GM18526 (cell line): ENCODE results near the gene IVD.

ENCODE experiments used
- POLR2A ChIP-seq: IDR thresholded peaks from 3 replicates; pipeline ENCODE4 v1.6.1; 2011; ENCODE audit not compliant: insufficient read length; ENCODE audit errors: extremely low read depth

IVD gene

DNA sequence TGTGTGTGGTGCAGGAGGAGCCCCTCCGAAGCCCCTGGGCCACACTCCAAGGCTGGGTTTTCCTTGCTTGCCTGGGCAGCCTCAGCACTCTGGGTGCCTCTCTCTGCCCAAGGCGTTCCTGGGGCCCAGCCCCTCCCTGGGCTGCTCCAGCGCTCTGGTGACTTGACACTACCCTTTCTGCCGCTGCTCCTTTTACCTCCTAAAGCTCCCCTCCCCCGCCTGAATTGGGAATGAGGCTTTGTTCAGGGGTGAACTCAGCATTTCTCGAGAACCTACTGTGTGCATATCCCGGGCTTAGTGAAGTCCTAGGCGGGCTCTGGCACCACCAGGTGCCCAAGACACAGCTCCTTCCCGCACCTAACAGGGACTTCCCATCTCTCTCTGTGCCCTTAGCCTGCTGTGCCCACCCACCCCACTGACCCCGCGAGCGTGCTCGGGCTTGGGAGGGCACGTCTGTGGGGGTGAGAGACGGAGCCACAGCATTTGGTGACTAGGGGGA is 33.9 kb downstream of the IVD start:
- no peak for TF ChIP-seq POLR2A

DNA sequence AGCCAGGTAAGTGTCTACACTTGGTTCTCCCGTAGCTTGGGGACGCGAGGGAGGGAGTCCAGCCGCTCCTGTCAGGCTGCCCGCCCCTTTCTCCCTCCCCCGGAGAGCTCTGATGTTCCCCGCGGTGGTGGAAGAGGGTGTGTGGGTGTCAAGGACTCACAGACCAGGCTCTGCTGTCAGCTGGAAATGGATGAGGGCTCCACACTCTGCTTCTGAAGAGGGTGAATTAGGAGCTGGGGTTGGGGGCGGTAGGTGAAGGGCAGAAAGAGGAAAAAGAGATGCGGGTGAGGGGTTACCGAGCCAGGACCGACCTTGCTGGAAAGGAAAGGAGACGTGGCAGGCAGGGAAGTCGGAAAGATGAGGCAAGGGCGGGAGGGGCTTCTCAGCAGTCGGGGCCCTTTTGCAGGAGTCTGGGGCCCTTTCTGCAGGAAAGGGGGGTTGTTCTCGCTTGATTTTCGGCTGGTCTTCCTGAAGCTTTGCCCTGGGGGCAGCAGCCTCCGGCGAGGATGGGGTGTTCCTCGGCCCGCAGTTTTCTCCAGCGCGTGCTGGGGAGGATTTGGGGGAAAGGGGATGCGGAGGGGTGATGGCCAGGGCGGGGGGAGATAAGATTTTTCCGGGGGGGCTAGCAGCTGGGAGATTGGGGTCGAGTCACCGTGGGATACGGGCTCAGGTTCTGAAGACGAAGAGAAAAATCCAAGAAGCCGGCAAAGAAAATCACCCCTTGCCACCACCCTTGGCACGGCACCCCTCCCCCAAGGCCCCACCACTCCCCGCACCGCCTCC is 34.6 kb downstream of the IVD start:
- TF ChIP-seq POLR2A: no peak

DNA sequence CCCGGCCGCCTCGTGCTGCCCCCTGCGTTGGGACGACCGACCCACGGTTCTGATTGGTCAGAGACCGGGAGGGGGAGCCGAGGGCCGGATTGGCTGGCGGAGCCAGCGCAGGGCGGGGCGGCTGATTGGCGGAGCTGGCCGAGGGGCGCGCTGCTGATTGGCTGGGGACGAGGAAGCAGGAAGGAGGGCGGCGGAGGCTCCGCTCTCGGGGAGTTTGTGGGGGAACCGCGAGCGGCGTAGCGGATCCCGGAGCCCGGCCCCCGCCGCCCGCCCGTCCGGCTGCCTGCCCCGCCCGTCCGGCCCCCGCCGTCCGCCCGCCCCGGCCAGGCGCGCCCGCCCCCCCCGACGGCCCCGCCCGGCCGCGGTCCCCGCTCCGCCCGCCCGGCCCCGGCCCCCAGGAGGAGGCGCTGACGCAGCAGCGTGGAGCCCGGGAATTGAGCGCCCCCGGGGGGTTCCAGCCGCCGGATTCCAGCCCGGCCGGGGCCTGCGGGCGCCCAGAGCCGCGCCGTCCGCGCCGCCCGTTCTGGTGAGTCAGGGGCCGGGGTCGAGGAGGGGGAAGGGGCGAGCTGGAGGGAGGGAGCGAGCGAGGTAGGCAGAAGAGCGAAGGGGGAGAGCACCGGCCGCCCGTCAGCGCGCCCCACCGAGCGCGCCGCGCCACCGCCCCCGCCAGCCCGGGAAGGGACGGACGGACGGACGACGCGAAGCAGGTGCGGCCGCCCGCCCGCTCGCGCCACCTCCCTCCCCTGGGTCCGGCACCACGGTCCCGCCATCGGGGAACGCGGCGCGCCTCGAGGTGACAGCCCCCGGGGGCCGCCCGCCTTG is 35.4 kb downstream of the IVD start, which contains the start of gene BAHD1:
Gene BAHD1, plus strand, starts transcription at position 211 of the 822 bp plus-strand sequence. CDS start 17,512 bp downstream, outside the sequence.
- TF ChIP-seq POLR2A: peak; percentile 56

DNA sequence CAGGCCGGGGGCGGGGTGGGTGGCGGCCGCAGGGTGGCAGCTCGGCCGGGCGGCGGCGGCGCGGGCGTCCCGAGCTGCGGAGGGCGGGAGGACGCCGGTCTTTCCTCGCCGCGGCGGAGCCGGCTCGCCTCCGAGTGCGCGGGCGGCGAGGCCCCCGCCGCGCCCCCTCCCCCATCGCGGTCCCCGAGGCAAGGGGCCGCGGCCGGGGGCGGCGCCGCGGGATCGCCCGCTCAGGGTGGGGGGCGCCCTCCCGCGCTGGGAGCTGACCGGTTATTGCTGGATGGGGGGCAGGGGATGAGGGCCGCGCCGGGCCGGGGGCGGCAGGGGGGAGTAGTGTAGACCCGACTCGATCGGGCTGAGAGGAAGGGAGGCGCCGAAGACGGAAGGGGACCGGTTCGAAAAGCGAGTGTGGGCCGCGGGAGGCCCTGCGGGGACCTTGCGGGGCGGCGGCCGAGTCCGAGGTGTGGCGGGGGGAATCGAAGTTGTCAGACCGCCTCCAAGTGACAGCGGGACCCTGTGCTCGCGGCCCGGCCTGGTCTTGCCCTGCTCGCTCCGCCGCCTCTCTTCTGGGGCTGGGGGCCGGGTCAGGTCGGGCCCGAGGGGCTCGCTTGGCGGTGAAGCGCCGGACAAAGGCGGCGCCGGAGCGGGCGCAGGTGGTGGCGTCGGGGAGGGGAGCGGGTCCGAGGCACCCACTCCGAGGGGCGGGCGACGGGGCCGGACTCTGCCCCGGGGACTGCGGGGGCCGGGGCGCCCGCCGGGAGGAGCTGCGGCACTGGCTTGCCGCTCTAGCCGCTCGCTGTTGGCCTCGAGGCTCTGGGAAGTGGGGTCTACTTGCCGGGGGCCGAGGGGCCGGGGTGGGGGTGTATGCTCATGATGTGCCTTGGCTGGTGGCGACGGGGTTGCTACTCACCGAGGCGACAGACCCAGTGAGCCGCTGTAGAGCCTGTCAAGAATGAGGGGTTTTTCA is 36.3 kb downstream of the IVD start:
- TF ChIP-seq POLR2A: no peak

DNA sequence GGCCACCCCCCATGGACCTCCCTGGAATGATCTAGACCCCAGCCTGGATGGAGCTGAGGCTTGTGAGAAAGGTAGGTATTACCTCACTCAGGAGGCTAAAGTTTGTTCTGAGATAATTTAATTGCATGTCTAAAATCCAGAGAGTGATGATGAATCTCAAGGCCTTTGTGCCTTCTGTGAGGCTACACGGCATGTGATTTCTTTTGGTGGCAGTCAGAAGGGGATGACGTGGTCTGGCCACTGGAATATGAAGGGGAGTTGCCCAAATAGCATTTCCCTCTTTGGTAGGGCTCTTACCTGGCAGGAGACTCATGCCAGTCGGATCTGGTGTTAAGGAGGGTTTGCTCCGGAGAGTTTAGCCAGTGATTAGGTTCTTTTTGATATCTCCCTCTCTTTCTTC is 37.7 kb downstream of the IVD start:
- TF ChIP-seq POLR2A: no peak

DNA sequence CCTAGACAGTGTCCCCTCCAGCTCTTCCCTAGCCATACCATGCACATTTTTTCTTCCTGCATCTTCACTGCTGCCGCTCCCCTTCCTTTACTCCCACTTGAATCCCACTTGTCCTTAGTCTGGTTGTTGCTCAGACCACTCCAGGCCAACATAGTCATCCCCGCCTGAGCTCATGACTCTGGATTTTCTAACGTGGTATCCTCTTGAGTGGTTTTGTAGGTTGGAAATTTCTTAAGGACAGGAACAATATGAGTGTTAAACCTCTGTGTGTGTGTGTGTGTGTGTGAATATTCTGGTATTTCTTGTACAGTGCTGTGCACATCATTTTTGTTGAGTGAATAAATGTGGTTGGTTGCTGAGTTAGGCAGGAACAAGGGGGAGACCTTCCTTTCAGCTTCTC is 38.3 kb downstream of the IVD start:
- no peak for TF ChIP-seq POLR2A

DNA sequence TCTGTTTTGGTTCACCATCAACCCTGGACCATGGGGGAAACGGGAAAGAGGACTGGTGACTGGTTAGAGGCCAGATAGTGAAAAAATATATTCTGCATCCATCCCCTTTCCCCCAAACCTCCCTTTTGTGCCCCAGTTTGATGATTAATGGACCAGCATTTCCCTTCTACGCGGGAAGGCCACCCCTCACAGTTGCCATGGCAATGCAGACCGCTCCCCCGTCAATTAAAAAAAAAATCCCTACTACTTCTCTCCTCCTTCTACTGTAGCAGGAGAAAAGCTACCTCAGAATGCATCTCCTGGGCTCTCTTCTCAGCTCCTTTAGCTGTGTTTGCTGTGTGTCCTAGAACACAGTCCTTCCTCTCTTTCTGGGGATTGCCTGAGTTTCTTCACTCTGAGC is 39.1 kb downstream of the IVD start:
- no peak for TF ChIP-seq POLR2A

DNA sequence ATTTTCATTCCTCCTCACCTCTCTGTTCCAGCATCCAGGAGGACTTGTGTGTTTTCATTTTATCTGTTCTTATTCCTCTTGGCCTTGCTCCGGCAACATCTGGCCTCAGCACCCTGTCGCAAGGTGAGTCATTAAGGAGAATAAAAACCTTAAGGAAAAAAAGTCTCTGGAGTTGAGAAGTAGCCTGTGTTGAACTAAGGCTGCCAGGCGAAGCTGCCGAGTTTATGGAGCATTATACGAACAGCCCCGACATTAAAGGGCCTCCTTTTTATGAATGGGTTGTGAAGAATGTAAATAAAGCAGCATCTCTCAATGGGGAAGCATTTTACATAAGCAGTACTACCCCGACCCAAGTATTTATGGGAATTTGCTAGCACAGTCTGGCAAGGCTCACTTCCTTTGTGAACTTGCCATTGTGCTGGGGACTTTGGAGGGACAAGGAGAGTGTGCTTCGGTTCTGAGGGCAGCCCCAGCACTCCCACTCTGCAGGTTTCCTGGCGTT is 39.9 kb downstream of the IVD start:
- no peak for TF ChIP-seq POLR2A

DNA sequence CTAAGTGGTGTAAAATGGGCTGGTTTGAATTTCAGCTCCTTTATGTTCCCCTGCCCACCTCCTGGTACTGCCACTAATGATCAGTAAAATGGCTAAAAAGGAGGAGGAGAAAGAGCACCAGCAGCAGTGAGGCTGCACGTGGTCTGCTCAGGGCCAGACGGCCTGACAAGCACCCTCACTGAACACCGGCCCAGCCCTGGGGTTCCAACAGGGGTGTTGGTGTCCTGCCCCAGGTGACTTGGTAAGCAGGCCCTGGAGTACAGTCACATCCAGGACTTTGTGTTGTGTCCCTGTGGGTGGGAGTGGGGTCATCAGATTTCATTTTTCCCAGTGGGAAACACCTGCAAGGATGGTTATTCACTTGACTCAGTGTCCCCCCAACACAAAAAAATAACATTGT is 40.5 kb downstream of the IVD start:
- no peak for TF ChIP-seq POLR2A

DNA sequence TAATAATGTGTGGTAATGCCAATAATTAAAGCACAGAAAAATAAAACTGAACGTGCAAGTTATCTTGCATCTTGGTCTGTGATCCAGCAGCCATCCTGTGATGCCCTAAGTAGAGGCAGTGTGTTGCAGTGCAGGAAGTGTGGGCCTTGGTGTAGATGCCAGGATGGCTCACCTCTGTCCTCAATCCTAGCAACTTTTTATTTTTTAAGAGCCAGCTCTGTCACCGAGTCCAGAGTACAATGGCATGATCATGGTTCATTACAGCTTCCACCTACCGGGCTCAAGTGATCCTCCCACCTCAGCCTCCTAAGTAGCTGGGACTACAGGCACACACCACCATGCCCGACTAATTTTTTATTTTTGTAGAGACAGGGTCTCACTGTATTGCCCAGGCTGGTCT is 42.8 kb downstream of the IVD start:
- TF ChIP-seq POLR2A: no peak

DNA sequence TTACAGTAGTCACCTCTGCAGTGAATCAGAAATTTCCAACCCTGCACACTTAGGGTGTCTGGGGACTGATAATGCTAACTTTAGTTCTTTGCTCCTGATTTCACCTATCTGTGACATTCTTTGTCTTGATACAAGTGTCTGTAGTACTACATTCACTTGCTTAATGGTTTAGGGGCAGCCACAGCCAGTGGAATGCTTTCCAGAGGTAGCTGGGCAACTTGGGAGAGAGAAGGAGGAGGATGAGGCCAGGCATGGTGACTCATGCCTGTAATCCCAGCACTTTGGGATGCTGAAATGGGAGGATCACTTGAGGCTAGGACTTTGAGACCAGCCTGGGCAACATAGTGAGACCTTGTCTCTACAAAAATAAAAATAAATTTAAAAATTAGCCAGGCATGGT is 43.7 kb downstream of the IVD start:
- no peak for TF ChIP-seq POLR2A

DNA sequence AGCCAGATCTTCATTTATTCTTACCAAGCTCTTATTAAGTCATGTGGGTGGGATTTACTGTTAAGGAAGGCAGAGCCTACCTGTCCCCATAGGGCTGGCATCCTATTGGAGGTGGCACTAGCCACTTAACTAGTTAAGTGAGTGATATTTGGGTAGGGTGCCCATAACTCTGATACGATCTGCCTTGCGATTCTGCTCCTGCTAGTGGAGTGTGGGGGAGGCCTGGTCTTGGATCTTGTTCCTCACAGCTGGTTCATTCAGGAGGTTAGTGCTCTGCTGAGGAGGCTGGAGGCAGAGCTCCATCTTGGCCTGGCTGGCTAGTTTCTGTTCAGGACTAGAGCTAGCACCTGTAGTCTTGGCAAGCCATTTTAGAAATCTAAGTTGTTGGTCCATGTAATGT is 44.5 kb downstream of the IVD start:
- no peak for TF ChIP-seq POLR2A

DNA sequence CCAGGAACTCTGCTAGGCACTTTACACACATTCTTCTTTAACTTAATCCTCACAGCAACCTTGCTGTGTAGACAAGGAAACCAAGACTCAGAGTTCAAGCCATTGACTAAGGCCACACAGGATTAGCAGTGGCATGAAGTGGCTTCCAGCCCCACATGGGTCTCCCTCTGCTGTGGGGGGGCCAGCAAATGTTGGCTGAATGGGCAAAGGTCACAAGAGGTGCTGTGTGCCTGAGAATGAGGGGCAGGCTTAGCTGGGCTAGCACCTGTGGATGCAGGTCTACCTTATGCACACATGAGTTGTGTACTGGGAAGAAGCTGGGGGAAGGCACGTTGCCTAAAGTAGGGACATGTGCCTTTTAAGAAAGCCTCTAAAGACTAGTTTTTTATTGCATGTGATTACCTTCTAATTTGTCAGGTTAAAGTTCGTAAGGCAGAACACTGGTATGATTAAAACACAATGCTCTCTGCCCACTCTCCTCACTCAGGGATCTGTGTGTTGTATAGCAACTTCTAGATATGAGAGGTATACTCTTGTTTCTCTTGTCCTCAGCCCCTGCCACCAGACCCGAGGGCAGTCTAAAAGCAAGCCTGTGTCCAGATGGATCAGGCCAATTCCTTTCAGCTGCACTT is 46.0 kb downstream of the IVD start:
- TF ChIP-seq POLR2A: no peak
